Stimulated activated CD8-positive, alpha-beta memory T cell treated with anti-CD3 and anti-CD28 coated beads, Interleukin-15, amount 100 ng/mL, for 1 hour (primary cell): Measurements from ENCODE around the gene AGAP3.

Experiments
- DNase-seq: peaks from one replicate; pipeline ENCODE4 v3.0.0-alpha.2; 2020; ENCODE audit warnings: low read depth

The AGAP3 gene

GRCh38 chr7:151137076-151137675 is 50.9 kb downstream of the AGAP3 start:
- DNase-seq, result no peak

- DNase-seq, result no peak
These were observed 51.5 kb downstream of the AGAP3 start for GRCh38 chr7:151137791-151138152.

DNA sequence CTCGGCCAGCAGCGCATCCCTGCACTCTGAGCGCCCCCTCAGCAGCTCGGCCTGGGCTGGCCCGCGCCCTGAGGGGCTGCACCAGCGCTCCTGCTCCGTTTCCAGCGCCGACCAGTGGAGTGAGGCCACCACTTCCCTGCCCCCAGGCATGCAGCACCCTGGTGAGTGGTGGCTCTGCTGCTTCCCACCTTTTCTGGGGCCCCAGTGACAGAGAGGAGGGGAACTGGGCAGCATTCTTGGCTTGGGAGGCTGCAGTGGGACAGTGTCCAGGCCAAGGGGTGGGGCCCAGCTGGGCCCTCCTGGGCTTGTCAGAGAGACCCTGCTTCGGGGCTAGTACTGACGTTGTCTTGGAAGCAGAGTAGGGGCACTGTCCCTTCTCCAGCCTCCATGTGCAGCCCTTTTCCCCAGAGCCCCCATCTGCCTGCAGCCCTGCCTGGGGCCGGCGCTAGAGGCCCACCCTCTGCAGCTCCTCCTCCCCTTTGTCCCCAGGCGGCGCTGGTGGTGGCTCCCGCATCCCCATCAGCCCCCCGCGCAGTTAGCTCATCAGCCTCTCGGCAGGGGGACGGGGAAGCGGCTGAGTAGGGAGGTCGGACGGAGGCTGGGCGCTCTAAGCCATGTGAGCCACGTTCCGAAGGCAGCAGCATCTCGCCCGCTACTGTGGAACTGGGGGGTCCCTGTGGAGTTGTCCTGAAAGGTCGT is 52.0 kb downstream of the AGAP3 start:
- no peak for DNase-seq

- DNase-seq, result no peak
These were observed 53.0 kb downstream of the AGAP3 start for GRCh38 chr7:151139071-151139790.

DNA sequence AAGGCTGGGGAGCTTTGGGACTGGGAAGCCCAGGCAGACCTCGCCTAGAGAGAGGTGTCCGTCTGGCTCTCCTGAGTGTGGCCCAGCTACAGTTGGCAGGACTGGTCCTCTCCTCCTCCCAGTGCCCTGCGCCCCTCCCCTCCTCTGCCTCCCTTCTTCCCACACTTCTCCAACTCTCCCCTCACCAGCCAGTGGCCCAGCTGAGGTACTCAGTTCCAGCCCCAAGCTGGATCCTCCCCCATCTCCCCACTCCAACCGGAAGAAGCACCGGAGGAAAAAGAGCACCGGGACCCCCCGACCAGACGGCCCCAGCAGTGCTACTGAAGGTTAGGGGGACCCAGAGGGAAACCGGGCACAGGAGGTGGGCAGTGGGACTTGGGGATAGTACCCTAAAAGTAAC is 53.5 kb downstream of the AGAP3 start:
- no peak for DNase-seq

DNA sequence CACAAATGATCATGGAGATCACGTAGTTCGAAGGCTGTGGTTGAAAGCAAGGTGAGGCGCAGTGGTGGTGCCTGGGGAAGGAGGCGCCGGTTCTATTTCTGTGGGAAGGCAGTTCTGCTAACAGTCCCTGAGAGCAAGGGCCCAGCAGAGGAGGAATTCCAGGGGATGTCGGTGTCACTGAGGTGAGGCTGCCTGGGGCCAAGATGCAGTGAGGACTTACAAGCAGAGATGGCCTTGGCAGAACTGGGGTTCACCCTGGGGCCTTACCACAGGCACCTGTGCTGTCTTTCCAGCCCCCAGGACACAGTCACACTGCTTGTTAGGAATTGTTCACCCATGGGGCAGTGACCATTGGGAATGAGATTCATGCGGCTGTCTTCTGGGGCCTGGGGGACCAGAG is 54.6 kb downstream of the AGAP3 start:
- no peak for DNase-seq

GRCh38 chr7:151141311-151141854 is 55.1 kb downstream of the AGAP3 start:
- no peak for DNase-seq

DNA sequence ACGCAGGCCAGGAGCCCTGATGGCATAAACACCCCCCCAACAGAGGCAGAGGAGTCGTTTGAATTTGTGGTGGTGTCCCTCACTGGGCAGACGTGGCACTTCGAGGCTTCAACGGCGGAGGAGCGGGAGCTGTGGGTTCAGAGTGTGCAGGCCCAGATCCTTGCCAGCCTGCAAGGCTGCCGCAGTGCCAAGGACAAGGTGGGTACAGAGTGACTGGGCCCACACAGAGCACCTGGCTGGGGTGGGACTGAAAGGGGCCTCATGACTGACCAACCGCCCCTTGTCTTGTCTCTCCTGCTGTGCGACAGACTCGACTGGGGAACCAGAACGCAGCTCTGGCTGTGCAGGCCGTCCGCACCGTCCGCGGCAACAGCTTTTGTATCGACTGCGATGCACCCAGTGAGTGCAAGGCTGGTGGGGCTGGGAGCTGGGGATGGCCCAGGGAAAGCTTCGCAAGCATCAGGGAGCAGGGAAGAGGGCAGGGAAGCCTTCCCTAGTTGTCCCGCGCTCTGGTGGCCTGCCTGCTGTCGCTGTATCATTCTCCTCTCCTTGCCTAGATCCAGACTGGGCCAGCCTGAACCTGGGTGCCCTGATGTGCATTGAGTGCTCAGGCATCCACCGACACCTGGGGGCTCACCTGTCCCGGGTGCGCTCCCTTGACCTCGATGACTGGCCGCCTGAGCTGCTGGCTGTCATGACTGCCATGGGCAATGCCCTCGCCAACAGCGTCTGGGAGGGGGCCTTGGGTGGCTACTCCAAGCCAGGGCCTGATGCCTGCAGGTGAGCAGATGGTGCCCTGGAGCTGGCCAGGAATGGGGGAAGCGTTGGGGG is 55.8 kb downstream of the AGAP3 start:
- no peak for DNase-seq

DNA sequence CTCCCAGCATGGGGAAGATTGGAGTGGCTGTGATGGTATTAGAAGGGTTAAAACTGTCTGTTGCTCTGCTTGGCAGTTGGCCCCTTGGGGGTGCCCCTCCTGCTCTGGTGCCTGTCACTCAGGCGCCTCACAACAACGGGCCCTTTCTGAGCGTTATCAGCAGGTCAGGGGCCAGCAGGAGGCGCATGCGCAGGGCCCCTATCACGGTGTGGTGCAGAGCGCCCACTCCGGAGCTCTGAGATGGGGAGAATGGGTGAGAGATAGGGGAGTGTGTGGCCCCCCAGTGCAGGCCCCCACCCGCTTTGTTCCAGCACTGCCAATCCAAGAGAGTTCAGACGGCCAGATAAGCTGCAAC is 56.4 kb downstream of the AGAP3 start:
- no peak for DNase-seq

- DNase-seq, result no peak
These were observed 57.2 kb downstream of the AGAP3 start for GRCh38 chr7:151143261-151144015.

GRCh38 chr7:151144387-151144786 is 58.1 kb downstream of the AGAP3 start:
- DNase-seq, result no peak

GRCh38 chr7:151146761-151147160 is 60.5 kb downstream of the AGAP3 start:
- no peak for DNase-seq

- no peak for DNase-seq
These were observed 62.3 kb downstream of the AGAP3 start for GRCh38 chr7:151148319-151149259.

DNA sequence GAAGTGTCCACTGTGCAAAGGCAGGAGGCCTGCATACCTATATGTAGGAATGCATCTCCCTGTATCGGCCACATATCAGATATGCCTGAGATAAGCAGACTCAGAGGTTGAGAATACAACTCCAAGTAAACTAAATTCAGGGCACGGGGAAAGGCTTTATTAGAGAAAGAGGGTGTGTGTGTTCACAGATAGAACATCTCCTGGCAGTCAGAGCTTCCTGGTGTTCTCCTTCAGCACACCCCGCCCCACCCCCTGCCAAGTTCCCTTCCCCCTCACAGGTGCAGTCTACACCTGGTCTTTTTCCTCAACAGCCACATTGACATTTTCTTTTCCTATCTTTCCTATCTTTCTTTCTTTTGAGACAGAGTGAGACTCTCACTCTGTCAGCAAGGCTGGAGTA is 64.1 kb downstream of the AGAP3 start:
- DNase-seq, result no peak

- no peak for DNase-seq
These were observed 66.6 kb downstream of the AGAP3 start for GRCh38 chr7:151152643-151153513.

- no peak for DNase-seq
These were observed 71.5 kb downstream of the AGAP3 start for GRCh38 chr7:151157645-151158329.

DNA sequence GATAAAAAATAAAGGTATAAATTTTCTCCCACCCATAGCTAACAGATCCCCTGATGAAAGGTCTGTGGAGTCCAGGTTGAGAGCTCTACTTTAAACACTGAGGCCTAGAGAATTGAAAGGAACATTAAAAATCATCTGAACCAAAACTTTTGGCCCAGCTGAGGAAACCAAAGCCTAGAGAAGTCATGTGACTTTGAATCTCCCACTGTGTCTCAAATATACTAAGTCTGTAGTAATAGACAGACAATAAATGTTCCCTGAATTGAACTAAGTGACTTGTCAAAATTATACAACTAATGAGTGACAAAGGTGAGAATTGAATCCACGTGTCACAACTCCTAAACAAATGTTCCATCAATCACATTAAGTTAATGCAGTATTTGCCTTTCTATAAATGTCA is 75.5 kb downstream of the AGAP3 start:
- DNase-seq, result no peak

GRCh38 chr7:151166629-151167196 is 80.4 kb downstream of the AGAP3 start:
- DNase-seq, result no peak
